Measurements from ENCODE around the gene CYP1A2. TPM values are rescaled to one million over a fixed set of nuclear protein-coding genes. Genes with fewer than 3 reads are reported as not detected.

Gene CYP1A2
- total RNA-seq, 2 experiments from 2014 or later, result not detected

DNA sequence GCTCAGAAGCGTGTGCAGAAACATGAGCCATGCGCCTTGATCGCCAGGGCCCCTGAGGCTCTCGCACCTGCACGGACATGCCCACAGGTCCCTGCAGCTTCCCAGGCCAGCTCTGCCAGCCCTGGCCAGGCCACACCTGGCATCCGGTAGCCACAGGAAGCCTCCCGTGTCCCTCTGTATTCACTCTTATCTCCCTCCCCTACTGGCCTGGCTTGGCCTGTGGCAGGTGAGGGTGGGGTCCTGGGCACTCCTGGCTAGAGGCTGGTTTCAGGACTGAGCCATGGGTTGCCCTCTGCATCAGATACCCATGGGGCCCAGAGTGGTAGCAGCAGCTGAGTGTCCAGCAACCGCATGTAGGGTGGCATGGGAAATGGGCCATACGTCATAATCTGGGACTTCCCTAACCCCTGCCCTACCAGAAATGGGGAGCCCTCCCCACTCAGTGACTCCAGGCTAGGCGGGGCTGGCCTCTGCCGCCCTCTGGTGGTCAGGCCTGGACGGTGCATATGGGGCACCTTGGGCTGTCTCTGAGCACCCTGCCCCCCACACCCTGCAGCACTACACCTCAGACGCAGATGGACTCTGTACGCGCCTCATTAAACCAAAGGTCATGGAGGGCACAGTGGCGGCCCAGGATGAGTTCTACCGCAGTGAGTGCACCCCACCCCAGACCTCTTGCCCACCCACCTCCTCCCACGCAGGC lies 51.4 kb downstream of the CYP1A2 start:
- H3K4me2 ChIP-seq (ENCODE audit: low read length), result peak overlapping the region; percentile 36; the same call in 1 of the 2 replicates
- peaks cover 92% of the 10 kb centered on the region for H3K36me3 ChIP-seq (ENCODE audit: insufficient read depth, low read length)
- intact Hi-C loops (cut with micrococcal nuclease; ENCODE audit: unreplicated experiment), result loop anchor here (1.0 kb wide), 4 partner anchors 19 to 165 kb away; no protein-coding TSS in a partner anchor
- ChIA-PET POLR2A (interaction anchor here (0.6 to 1.3 kb wide), 8 partner anchors 12 to 201 kb away, joined by 3 to 9 read pairs (median 4); no protein-coding TSS in a partner anchor), CTCF (ENCODE audit: unreplicated experiment) (interaction anchor here (0.6 to 1.8 kb wide), 6 partner anchors 13 to 22 kb away, joined by 4 to 8 read pairs (median 6); no protein-coding TSS in a partner anchor)
- peak overlapping the region; percentile 61 for H3K27ac ChIP-seq (ENCODE audit: low read depth, low read length, poor library complexity, severe bottlenecking)
- H3K4me3 ChIP-seq (ENCODE audit: low read depth, low read length, poor library complexity, severe bottlenecking), result no peak overlapping the region
- BruUV-seq (replicated peaks), result no TSS peak
- H3K4me1 ChIP-seq (ENCODE audit: insufficient read depth, low read length, poor library complexity, severe bottlenecking), result peaks cover 55% of the 10 kb centered on the region
- no peaks in the 10 kb centered on the region for H3K9me3 ChIP-seq (ENCODE audit: low read length)
- H4K20me1 ChIP-seq (ENCODE audit: insufficient read depth, low read length), result peaks cover 10% of the 10 kb centered on the region; the same call in 1 of the 2 replicates
- peaks cover 33% of the 10 kb centered on the region for H3K79me2 ChIP-seq (ENCODE audit: insufficient read depth, low read depth, low read length)
- TF ChIP-seq, protein P1, sequence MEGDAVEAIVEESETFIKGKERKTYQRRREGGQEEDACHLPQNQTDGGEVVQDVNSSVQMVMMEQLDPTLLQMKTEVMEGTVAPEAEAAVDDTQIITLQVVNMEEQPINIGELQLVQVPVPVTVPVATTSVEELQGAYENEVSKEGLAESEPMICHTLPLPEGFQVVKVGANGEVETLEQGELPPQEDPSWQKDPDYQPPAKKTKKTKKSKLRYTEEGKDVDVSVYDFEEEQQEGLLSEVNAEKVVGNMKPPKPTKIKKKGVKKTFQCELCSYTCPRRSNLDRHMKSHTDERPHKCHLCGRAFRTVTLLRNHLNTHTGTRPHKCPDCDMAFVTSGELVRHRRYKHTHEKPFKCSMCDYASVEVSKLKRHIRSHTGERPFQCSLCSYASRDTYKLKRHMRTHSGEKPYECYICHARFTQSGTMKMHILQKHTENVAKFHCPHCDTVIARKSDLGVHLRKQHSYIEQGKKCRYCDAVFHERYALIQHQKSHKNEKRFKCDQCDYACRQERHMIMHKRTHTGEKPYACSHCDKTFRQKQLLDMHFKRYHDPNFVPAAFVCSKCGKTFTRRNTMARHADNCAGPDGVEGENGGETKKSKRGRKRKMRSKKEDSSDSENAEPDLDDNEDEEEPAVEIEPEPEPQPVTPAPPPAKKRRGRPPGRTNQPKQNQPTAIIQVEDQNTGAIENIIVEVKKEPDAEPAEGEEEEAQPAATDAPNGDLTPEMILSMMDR (conservative IDR thresholded peaks at IDR 0.05; ENCODE audit: low read length), result peak; percentile 88
- TF ChIP-seq EZH2phosphoT487 (IDR thresholded peaks at IDR 0.05; ENCODE audit: borderline replicate concordance, low read depth, low read length), result no peak
- DNase-seq (ENCODE audit: low spot score), result peak; percentile 77
- no peaks in the 10 kb centered on the region for H3K9me2 ChIP-seq (ENCODE audit: insufficient read depth, low read length)
- H2AFZ ChIP-seq (ENCODE audit: low read length), result no peak overlapping the region

DNA sequence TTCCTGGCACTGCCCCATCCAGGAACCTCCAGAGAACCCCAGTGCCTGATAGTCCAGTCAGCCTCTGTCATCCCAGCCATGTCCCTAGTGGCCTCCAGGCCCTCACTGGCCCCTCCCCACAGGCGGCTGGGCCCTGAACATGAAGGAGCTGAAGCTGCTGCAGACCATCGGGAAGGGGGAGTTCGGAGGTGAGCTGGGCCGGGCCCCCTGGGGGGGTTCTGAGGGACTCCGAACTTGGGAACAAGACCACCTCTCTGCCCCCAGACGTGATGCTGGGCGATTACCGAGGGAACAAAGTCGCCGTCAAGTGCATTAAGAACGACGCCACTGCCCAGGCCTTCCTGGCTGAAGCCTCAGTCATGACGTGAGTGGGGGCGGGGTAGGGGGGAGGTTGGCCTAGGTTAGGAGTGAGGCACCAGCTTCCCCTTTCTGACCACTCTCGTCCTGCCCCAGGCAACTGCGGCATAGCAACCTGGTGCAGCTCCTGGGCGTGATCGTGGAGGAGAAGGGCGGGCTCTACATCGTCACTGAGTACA lies 52.0 kb downstream of the CYP1A2 start:
- peaks cover 10% of the 10 kb centered on the region; the same call in 1 of the 2 replicates for H4K20me1 ChIP-seq (ENCODE audit: insufficient read depth, low read length)
- DNase-seq (ENCODE audit: low spot score), result no peak
- no peaks in the 10 kb centered on the region for H3K9me2 ChIP-seq (ENCODE audit: insufficient read depth, low read length)
- H3K27ac ChIP-seq (ENCODE audit: low read depth, low read length, poor library complexity, severe bottlenecking), result no peak overlapping the region
- H3K4me1 ChIP-seq (ENCODE audit: insufficient read depth, low read length, poor library complexity, severe bottlenecking), result peaks cover 48% of the 10 kb centered on the region
- ChIA-PET CTCF (ENCODE audit: unreplicated experiment) (no interaction called here), POLR2A (interaction anchor here (0.8 to 0.9 kb wide), 2 partner anchors 23 to 104 kb away, joined by 3 read pairs; no protein-coding TSS in a partner anchor)
- BruUV-seq (replicated peaks), result no TSS peak
- intact Hi-C loops (cut with micrococcal nuclease; ENCODE audit: unreplicated experiment), result loop anchor here (1.0 kb wide), 4 partner anchors 19 to 165 kb away; no protein-coding TSS in a partner anchor
- no peak overlapping the region for H3K4me2 ChIP-seq (ENCODE audit: low read length)
- H3K79me2 ChIP-seq (ENCODE audit: insufficient read depth, low read depth, low read length), result peaks cover 26% of the 10 kb centered on the region
- H3K36me3 ChIP-seq (ENCODE audit: insufficient read depth, low read length), result peaks cover 92% of the 10 kb centered on the region
- no peak overlapping the region for H2AFZ ChIP-seq (ENCODE audit: low read length)
- no peaks in the 10 kb centered on the region for H3K9me3 ChIP-seq (ENCODE audit: low read length)
- no peak overlapping the region for H3K4me3 ChIP-seq (ENCODE audit: low read depth, low read length, poor library complexity, severe bottlenecking)
- TF ChIP-seq EZH2phosphoT487 (IDR thresholded peaks at IDR 0.05; ENCODE audit: borderline replicate concordance, low read depth, low read length), result no peak
- TF ChIP-seq, protein P1 (conservative IDR thresholded peaks at IDR 0.05; ENCODE audit: low read length), result no peak

Data from OCI-LY7 (cell line).